ENCODE measurements around the gene MGRN1. TPM values are rescaled to one million over a fixed set of nuclear protein-coding genes. Genes with fewer than 3 reads are reported as not detected.

Gene MGRN1
- total RNA-seq, 3 donors from 2014 or later (not counting 1 experiment from before 2014, with no cell fraction given): 102 to 106 (median 105) TPM

GRCh38 chr16:4693956-4694641 lies 69.5 kb downstream of the MGRN1 start:
- Mint-ChIP-seq H3K4me3 (peak overlapping the region; percentile 73), H3K9me3 (no peaks in the 10 kb centered on the region), H3K27me3 (ENCODE audit: low read depth in 2 of 2) (no peaks in the 10 kb centered on the region), H3K4me1 (peaks cover 7 to 9% of the 10 kb centered on the region in 2 donors), H3K36me3 (no peaks in the 10 kb centered on the region), H3K27ac (peak overlapping the region; percentile 80 to 85)
- Histone ChIP-seq H3K4me1 (ENCODE audit: control insufficient read depth, insufficient read depth, low read length) (peaks cover 29% of the 10 kb centered on the region), H3K36me3 (ENCODE audit: control insufficient read depth, insufficient read depth, low read length) (peaks cover 29% of the 10 kb centered on the region), H3K27ac (ENCODE audit: low read length) (peak overlapping the region; percentile 59), H3K9me3 (ENCODE audit: control insufficient read depth, insufficient read depth, low read length) (no peaks in the 10 kb centered on the region), H3K4me3 (ENCODE audit: low read length) (peak overlapping the region; percentile 74), H3K27me3 (ENCODE audit: control insufficient read depth, insufficient read depth, low read length) (no peaks in the 10 kb centered on the region)
- WGBS (ENCODE audit: insufficient coverage): 3% methylated on average over 54 of the region's 54 CpGs
- peak; percentile 37 to 78 for DNase-seq
- intact Hi-C loops (cut with micrococcal nuclease): loop anchor here (1.0 kb wide), 1 partner anchor 40 kb away; the partner anchor contains the start of genes ANKS3 and DNAAF8
- peak; percentile 5 to 30 (median 17) for ATAC-seq
- no peak for TF ChIP-seq CTCF (IDR thresholded peaks at IDR 0.05)

GRCh38 chr16:4694642-4695451 lies 70.2 kb downstream of the MGRN1 start:
- ATAC-seq (no peak), DNase-seq (peak in 1 of 2 donors; percentile 18)
- Histone ChIP-seq H3K27ac (ENCODE audit: low read length) (no peak overlapping the region), H3K9me3 (ENCODE audit: control insufficient read depth, insufficient read depth, low read length) (no peaks in the 10 kb centered on the region), H3K27me3 (ENCODE audit: control insufficient read depth, insufficient read depth, low read length) (no peaks in the 10 kb centered on the region), H3K4me3 (ENCODE audit: low read length) (no peak overlapping the region), H3K4me1 (ENCODE audit: control insufficient read depth, insufficient read depth, low read length) (peaks cover 29% of the 10 kb centered on the region), H3K36me3 (ENCODE audit: control insufficient read depth, insufficient read depth, low read length) (peaks cover 33% of the 10 kb centered on the region)
- intact Hi-C loops (cut with micrococcal nuclease): no loop called here
- peak overlapping the region; percentile 64 for H3K4me3 Mint-ChIP-seq
- WGBS (ENCODE audit: insufficient coverage): 76% methylated on average over 26 of the region's 26 CpGs
- peaks cover 7 to 9% of the 10 kb centered on the region in 2 donors for H3K4me1 Mint-ChIP-seq
- H3K9me3 Mint-ChIP-seq: no peaks in the 10 kb centered on the region
- H3K27ac Mint-ChIP-seq: peak overlapping the region; percentile 80 to 85
- no peaks in the 10 kb centered on the region for H3K27me3 Mint-ChIP-seq (ENCODE audit: low read depth in 2 of 2)
- no peaks in the 10 kb centered on the region for H3K36me3 Mint-ChIP-seq
- no peak for TF ChIP-seq CTCF (IDR thresholded peaks at IDR 0.05)

- Mint-ChIP-seq H3K4me1 (peaks cover 7 to 9% of the 10 kb centered on the region in 2 donors), H3K9me3 (no peaks in the 10 kb centered on the region), H3K4me3 (peak overlapping the region; percentile 64), H3K27ac (peak overlapping the region; percentile 80 to 85), H3K36me3 (no peaks in the 10 kb centered on the region), H3K27me3 (ENCODE audit: low read depth in 2 of 2) (no peaks in the 10 kb centered on the region)
- no peak for ATAC-seq
- intact Hi-C loops (cut with micrococcal nuclease): no loop called here
- no peak overlapping the region for H3K4me3 ChIP-seq (ENCODE audit: low read length)
- TF ChIP-seq CTCF (IDR thresholded peaks at IDR 0.05): no peak
- H3K27me3 ChIP-seq (ENCODE audit: control insufficient read depth, insufficient read depth, low read length): no peaks in the 10 kb centered on the region
- peak in 1 of 2 donors; percentile 17 for DNase-seq
- peaks cover 38% of the 10 kb centered on the region for H3K36me3 ChIP-seq (ENCODE audit: control insufficient read depth, insufficient read depth, low read length)
- H3K27ac ChIP-seq (ENCODE audit: low read length): peak overlapping the region; percentile 34
- 65% methylated on average over 12 of the region's 12 CpGs for WGBS (ENCODE audit: insufficient coverage)
- peaks cover 32% of the 10 kb centered on the region for H3K4me1 ChIP-seq (ENCODE audit: control insufficient read depth, insufficient read depth, low read length)
- H3K9me3 ChIP-seq (ENCODE audit: control insufficient read depth, insufficient read depth, low read length): no peaks in the 10 kb centered on the region
Observed at GRCh38 chr16:4695473-4696171, 71.0 kb downstream of the MGRN1 start.
